GM19397 (cell line): ENCODE measurements around the gene CLSTN3.
"Not testable (repeated sequence)": the region's sequence is repeated elsewhere in the genome, so short reads cannot be mapped to it uniquely, and the experiment has no call there.

Source experiments
- ATAC-seq: cut with Tn5 transposase; IDR thresholded peaks from one replicate; pipeline ENCODE4 v1.9.1; 2021; ENCODE audit warnings: mild to moderate bottlenecking, moderate library complexity; ENCODE audit not compliant: unreplicated experiment

The CLSTN3 gene

DNA sequence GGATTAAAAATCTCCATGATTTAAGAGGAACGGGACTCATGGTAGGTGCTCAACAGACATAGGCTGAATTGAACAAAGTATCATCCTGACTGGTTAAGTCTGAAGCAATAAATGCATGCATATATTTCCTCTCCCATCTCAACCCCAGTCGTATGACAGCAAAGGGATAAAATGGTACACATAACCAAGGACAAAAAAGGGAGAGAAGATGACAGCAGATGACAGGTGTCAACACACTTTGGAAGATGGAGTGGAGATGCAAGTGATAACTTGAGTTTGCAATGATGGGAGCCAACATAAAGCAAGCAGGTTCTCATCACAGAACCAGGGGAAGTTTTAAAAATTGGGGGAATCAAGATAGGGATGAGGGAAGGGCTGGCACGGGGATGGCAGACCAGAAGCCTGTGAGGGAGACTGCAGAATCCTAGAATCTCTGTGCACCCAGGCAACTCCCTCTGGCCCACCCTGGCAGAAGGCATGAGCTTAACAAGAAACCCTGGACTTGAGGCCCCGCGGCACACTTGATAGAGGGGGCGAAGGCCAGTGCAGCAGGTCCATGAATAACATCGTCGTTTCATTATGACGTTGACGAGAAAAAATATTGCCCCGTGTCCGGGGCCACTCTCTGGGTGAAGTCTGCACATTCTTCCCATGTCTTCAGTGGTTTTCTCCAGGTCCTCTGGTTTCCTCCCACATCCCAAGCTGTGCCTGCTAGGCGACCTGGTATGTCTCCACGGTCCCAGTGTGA lies 26.2 kb upstream of the CLSTN3 start:
- ATAC-seq = no peak

DNA sequence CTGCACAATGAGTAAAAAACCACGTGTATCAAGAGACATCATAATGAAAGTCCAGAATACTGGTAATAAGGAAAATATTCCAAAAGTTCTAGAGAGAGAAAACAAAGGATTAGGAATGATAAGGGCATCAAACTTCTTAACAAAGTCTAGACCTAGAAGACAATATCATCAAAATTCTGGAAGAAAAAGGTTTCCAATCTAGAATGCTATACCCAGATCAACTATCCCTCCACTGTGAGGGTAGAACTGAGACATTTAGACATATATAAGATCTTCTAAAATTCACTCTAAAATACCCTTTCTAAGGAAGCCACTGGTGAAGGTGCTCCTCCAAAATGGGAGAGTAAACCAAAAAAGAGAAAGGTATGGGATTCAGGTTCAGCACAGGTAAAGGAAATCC lies 24.1 kb upstream of the CLSTN3 start:
- no peak for ATAC-seq

DNA sequence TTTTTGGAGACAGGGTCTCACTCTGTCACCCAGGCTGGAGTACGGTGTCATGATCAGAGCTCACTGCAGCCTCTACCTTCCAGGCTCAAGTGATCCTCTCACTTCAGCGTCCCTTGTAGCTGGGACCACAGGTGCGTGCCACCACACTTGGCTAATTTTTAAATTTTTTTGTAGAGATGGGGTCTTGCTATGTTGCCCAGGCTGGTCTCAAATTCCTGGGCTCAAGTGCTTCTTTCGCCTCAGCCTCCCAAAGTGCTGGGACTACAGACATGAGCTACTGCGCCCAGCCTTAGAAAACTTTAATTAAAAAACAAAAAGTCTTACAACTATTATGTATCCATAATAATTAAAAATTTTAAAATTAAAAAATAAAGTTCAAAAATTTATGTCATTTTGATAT lies 23.0 kb upstream of the CLSTN3 start:
- ATAC-seq = not testable (repeated sequence)

DNA sequence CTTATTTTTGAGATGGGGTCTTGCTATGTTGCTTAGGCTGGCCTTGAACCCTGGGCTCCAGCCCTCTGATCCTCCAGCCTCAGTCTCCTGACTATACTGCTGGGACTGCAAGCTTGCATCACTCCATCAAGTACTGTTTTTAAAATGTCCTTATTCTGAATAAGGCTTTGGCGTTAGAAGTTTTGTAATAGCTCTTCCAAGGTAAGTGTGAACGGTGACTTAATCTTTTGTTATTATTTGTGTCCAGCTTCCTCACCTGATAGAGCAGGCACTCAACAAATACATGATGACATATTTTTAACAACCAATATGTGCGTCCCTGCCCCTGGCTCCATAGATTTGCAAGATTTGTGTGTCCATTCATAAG lies 22.6 kb upstream of the CLSTN3 start:
- ATAC-seq = no peak

DNA sequence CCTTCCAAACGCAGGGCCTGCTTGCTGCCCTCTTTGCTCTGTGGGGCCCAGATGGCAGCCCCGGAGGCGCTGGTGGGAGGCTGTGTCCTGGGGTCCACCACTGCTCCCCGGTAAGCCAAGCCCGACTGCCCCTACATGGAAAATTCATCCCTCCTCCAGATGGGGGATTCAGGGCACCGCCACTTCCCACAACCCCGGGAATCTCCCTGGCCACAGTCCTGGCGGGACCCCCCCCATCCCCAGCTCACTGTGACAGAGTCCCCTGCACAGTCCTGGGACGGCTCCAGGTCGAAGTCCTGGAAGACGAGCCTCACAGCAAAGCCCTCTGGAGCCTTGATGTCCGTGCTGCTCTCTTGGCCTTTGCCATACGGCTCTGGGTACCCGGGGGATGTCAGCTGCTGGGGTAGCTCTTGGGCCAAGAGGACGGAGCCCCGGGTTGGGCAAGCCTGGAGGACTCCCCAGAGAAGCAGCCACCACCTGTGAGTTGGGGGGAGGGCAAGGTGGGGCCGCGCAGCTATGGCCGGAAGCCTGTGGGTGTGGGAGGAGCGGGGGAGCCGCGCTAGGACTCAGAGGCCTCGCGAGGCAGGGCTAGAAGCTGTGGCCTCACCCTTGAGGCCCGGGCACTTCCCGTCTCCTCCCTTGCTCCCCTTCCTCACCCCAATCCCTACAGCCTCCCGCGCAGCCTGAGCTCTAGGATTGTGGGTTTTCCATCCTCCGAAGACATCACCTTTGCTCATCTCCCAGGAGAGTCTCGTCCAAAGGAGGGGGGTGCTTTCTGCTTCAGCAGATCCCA lies 22.0 kb upstream of the CLSTN3 start:
- ATAC-seq = peak; percentile 91

DNA sequence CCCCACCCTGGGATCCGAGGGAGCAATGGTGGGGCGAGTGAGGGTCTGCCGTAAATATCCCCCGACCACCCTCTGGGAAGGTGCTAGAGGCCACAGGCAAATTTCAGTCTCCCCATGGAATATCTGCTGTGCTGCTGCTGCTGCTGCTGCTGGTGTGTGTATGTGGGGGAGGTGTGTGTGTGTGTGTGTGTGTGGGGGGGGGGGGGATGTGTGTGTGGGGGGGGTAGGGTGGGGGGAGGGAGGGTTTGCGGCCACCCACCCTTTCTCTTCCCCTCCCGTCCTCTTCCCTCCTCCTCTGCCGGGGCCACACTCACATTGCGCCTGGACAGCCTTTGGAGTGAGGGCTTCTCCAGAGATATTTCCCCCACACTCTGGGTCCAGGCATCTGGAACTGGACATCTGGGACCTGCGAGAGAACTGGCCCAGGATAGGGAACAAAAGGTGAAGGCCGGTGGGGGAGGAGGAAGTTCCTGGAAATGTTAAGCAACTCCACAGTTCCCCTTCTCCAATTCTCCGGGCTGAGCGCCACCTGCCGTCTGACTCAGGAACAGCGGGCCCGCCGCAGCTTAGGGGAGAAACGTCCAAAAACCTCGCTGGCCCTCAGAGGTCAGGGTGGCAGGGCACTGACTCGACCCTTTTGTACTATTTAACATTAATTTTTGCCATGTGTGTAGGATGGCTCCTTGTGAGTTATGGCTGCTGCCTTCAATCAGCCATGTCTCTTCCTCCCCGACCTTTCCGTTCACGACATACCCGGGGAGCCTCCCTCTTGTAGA lies 21.2 kb upstream of the CLSTN3 start, which contains the start of gene C1RL:
C1RL (minus strand) TSS at position 419 of the 776 bp plus-strand sequence; CDS start at position 385, 34 bp downstream.
- ATAC-seq = peak; percentile 35

DNA sequence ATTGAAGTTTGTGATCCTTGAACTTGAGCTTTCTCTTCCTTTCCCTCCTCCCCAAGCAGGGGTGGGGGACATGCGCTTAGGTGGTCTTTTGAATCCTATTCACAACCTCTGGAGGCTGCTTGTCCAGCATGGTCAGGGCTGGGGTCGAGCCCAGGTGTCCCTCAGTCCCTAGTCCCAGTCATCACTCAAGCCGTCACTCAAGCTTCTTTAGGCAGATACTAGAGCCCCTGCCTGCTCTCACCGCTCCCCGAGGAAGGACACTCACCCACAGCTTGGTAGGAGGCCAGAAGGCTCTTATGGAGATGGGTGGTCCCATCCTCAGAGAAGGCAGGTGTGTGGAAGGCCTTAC lies 20.6 kb upstream of the CLSTN3 start:
- no peak for ATAC-seq

DNA sequence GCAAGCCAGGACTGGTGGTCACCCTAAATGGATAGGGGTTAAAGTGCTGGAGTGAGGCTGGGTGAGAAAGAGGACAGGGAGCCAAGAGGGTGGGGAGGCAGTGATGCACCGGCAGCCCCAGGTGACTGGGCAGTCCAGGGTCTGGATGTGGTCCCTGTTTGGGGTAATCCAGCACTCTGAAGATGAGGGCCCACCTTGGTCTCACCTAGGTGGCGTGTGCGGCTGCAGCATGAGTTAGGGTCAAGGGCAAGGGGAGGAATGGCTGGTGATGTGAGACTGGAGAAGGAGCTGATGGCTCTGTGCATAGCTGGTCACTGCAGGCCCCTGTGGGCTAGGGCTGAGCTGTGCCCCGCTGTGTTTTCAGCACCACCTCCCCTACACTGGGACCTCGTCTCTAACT lies 19.5 kb upstream of the CLSTN3 start:
- no peak for ATAC-seq

DNA sequence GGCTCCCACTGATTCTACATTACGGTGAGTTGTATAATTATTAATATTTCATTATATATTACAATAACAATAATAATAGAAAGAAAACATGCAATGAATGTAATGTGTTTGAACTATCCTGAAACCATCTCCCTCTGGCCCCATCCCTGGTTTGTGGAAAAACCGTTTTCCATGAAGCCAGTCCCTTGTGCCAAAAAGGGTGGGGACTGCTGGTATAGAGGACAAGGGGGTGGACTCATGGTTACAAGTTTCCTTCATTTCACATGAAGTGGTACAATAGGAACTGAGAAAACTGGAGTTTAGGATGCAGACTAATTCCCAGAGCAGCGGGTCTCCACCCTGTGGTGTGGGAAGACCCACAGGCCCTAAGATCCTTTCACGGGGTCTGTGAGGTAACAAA lies 18.1 kb upstream of the CLSTN3 start:
- ATAC-seq = no peak

DNA sequence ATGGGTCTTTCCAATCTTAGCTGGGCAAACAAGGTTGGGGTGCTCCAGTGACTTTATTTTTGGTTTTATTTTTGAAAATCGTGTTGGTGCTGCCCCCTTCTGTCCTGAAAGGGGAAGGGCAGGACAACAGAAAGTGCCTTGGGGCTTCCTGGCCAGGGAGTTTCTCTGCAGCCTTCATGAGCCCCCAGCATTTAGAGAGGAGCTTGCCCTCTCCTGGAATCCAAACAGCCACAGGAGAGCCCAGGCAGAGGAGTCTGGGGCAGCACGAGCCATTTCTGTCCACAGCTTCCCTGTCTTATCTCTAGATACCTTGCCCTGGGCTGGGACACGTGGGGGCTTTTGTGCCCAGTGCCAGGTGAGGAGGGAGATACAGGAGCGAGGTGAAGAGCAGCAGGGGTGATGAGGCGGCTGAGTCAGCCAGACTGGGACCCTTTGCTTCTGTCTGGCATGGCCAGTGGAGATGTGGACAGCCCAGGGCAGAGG lies 16.7 kb upstream of the CLSTN3 start:
- no peak for ATAC-seq

DNA sequence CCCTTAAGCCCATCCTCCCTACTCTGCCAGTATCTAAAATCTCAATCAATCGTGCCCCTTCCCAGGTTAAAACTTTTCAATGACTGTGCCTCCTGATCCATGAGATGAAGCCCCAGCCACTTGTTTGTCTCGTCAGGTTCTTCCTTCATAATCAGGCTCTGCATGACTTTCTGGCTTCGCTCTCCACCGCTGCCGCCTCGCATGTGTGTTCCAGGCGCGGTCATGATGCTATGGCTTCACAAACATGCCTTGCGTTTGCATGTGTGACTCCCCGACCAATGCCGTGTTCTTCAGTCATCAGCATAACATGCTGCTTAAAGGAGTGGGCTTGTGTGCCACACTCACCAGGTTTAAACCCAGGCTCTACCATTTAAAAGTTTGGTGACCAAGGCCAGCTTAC lies 16.2 kb upstream of the CLSTN3 start:
- no peak for ATAC-seq

DNA sequence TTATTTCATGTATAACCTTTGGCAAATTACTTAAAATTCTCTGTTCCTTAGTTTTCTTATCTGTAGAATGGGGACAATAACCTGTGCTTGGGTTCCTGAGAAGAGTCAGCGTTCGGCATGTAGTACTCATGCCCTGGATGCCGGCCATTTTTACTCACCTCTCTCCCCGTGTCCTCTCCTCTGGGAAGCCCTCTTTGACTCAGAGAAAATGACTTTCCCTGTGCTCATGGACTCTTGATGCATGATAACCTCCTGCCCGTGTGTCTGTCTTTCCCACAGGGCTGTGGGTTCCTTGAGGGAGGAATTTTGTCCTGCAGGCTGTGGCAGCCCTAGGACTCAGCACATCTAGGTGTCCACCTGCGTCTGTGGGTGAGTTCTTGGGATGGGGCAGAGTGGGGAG lies 15.3 kb upstream of the CLSTN3 start:
- ATAC-seq = no peak

DNA sequence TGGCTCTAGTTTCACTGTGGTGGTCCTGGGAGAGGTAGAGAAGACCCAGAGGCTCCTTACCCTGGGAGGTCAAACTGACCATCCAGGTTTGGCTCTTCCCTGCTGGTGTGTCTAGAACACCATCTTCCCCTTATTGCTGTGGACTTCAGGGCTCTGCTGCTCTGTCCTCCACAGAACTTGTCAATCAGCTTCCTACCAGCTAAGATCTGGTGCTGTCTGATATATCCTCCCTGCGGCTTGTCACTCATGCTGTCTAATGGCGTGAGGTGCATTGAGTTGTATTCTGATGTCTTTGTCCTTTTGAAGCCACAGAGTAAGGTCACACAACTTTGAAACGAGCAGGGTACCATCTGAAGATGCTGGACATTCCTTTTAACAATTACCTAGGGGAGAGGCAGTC lies 14.0 kb upstream of the CLSTN3 start:
- ATAC-seq = no peak

DNA sequence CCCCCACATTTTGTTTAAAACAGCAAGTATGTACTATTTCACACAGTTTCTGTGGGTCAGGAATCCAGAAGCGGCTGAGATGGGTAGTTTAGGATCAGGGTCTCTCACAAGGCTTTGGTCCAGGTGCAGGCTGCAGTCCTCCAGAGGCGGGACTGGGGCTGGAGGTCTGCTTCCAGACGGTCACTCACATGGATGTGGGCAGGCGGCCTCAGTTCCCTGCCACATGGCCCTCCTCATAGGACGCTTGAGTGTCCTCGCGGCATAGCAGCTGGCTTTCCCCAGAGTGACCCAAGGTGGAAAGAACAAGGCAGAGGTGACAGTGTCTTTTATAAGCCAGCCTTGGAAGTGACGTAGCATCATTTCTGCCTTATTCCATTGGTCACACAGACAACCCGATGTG lies 13.3 kb upstream of the CLSTN3 start:
- ATAC-seq = no peak

DNA sequence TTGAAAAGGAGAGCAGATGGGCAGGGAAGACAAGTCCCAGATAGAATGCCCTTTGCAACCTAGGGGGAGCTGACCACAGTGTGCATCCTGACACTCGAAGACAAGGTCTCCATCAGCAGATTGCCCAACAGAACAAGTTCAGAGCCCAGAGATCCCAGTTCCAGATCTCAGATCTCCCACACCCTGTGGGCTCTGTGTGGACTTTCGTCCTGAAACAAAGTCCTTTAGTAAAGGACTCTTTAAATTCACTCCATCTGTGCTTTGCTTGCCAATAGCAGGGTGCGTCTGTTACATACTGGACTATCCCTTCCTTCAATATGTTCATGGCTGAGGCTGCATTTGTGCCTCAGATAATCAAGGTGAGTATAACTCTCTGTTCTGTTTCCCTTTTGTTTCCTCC lies 12.5 kb upstream of the CLSTN3 start:
- ATAC-seq = no peak

DNA sequence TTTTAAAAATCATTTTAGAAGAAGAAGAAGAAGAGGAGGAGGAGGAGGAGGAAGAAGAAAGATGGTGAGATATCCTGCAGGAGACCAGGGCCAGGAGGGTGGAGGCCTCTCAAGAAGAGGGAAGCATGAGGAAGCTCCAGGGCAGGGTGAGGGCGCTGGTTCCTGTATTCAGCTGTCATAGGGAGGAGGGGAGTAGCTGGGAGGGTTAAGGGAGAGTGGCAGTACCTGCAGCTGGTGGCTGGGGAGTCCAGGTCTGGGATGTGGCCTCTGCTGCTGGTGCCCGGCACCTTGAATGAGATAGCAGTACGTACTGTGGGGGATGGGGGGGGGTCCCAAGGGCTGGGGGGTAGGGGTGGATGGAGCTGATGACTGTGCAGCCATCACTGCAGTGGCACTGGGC lies 11.3 kb upstream of the CLSTN3 start:
- no peak for ATAC-seq

DNA sequence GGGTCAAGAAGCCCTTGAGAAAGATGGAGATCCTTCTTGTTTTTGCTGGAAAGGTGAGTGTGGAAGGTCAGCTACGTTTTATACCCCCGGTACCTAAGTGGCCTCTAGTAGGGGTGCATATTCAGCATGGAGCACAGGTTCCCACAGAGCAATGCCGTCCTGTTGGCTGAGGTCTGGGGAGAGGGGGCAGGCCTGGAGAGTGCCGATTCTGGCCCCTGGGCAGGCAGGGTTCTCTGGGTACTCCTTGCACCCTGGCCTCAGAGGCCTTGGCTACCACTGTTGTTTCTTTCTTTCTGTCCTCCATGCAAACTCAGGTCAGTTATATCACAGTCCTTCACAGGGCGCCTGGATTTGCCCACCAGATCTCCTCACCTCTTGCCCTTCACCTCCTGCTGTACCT lies 10.0 kb upstream of the CLSTN3 start:
- no peak for ATAC-seq

DNA sequence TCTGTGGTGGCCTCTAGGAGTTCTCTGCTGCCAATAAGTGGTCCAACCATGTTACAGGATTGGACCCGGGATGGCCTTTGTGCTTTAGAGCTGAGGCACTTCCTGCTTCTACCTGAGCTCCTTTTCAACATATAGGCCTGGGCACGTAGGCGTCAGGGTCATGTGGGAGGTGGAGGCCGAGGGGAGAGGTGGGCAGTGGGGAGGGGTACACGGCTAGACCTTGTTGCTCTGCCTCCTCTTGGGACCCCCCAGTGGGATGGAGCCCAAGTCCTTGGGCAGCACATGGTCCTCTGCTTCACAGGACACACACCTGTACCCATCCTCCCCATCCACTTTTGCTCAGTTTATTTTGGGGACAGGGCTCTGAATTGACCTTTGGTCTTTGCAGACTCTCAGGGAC lies 8.8 kb upstream of the CLSTN3 start:
- ATAC-seq = no peak

DNA sequence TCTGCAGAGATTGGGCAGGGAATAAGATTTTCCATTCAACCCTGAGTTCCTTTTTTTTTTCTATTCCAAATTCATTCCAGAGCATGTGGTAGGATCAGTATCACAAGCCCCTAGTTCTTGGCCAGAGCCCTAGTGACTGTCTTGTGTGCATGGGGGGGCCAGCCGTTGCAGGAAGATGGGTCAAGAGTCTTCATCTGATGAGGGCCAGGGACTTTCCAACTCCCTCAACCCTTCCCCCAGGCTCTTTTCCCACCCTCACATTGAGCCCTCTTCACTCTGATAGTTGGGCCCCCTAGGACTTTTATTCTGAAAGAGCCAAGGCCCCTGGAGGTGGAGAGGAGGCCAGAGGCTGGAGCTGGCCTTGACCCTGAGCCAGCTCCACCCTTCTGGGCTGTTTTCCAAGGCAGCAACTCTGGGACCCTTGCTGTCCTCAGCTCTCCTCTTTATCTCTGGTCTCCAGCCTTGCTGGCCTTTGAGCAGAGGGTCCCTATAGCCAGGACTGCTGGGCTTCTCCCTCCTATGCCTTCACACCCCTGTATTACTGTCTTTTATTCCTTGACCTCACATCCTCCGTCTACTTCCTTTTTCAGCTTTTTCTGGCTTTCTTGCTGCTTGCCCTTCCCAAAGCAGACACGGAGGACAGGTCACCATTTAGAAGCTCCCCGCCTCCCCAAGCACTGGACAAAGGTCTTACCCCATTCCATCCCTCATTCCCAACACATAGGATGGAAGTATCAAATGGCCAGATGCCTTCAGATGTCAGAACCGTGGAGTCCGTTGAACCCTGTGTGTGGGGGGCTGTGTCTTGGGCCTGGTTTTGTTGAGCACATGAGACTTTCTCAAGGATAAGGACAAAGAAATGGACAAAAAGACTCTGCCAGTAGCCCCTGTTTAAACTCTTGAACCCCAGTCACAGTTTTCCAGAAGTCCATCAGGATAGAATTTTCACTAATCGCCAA lies 7.1 kb upstream of the CLSTN3 start:
- no peak for ATAC-seq

DNA sequence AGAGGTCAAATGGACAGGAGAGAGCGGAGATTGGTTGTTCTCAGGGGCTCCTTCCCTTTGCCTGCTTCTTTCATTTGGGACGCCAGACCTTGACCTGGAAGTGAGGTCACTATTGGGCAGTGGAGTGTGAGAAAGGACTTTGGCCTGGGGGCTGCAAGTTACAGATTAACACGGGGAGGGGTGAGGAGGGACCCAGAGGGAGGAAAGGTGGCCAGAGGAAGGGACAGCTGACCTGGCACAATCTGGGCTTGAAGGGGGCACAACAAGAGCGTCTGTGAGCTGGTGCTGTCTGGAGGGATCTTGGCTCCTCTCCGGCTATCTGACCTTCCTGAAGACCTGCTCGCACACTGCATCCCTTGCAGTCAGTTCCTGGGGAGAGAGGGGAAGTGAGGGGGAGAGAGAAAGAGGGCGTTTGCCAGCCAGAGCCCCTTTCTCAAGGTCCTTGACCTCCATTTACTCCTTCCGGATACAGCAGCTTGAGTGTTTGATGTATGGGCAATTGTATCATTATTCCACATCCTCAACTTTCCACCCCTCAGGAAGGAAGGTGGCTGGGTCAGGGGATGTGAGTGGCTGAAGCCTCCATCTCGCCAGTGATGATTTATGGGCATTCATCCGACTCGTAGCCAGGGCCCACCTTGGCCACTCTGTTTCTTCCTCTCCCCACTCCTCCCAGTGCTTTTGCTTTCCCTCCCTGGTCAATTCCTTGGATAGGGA lies 6.2 kb upstream of the CLSTN3 start:
- no peak for ATAC-seq
